Activated naive CD8-positive, alpha-beta T cell (primary cell): ENCODE results near the gene DTNBP1.

Experiments used
- H3K27ac Mint-ChIP-seq: one replicate; pipeline ENCODE4 v1.8.0; 2021; ENCODE audit warnings: mixed read lengths
- H3K27me3 Mint-ChIP-seq: one replicate; pipeline ENCODE4 v1.8.0; 2021; ENCODE audit warnings: mixed read lengths
- H3K36me3 Mint-ChIP-seq: one replicate; pipeline ENCODE4 v1.8.0; 2021; ENCODE audit warnings: mixed read lengths
- H3K4me1 Mint-ChIP-seq: one replicate; pipeline ENCODE4 v1.8.0; 2021; ENCODE audit warnings: low read depth, mixed read lengths
- H3K4me3 Mint-ChIP-seq: one replicate; pipeline ENCODE4 v1.8.0; 2021; ENCODE audit warnings: mild to moderate bottlenecking, mixed read lengths
- H3K9me3 Mint-ChIP-seq: one replicate; pipeline ENCODE4 v1.8.0; 2021; ENCODE audit warnings: low read depth, mixed read lengths

The DTNBP1 gene

GRCh38 chr6:15501826-15502445 is 160.9 kb downstream of the DTNBP1 start:
- Mint-ChIP-seq H3K9me3 (no peaks in the 10 kb centered on the region), H3K27me3 (no peaks in the 10 kb centered on the region), H3K4me3 (no peak overlapping the region), H3K36me3 (peaks cover 6% of the 10 kb centered on the region), H3K4me1 (no peaks in the 10 kb centered on the region), H3K27ac (no peak overlapping the region)

- peak overlapping the region; percentile 28 for H3K27ac Mint-ChIP-seq
- H3K4me1 Mint-ChIP-seq: no peaks in the 10 kb centered on the region
- peaks cover 6% of the 10 kb centered on the region for H3K36me3 Mint-ChIP-seq
- no peaks in the 10 kb centered on the region for H3K9me3 Mint-ChIP-seq
- H3K27me3 Mint-ChIP-seq: no peaks in the 10 kb centered on the region
- H3K4me3 Mint-ChIP-seq: no peak overlapping the region
These were observed 161.7 kb downstream of the DTNBP1 start for GRCh38 chr6:15500901-15501825.

GRCh38 chr6:15500078-15500740 is 162.6 kb downstream of the DTNBP1 start:
- Mint-ChIP-seq H3K36me3 (peaks cover 10% of the 10 kb centered on the region), H3K27ac (no peak overlapping the region), H3K9me3 (no peaks in the 10 kb centered on the region)

GRCh38 chr6:15499591-15499990 is 163.2 kb downstream of the DTNBP1 start:
- Mint-ChIP-seq H3K27ac (no peak overlapping the region), H3K36me3 (peaks cover 8% of the 10 kb centered on the region)

More at GRCh38 chr6:15500078-15500740, 162.6 kb downstream of the DTNBP1 start:
- H3K4me1 Mint-ChIP-seq: no peaks in the 10 kb centered on the region
- H3K27me3 Mint-ChIP-seq: no peaks in the 10 kb centered on the region
- no peak overlapping the region for H3K4me3 Mint-ChIP-seq

GRCh38 chr6:15499125-15499524 is 163.7 kb downstream of the DTNBP1 start:
- Mint-ChIP-seq H3K36me3 (peaks cover 6% of the 10 kb centered on the region), H3K27me3 (no peaks in the 10 kb centered on the region), H3K27ac (no peak overlapping the region), H3K4me1 (no peaks in the 10 kb centered on the region), H3K4me3 (no peak overlapping the region), H3K9me3 (no peaks in the 10 kb centered on the region)

More at GRCh38 chr6:15499591-15499990, 163.2 kb downstream of the DTNBP1 start:
- H3K27me3 Mint-ChIP-seq: no peaks in the 10 kb centered on the region
- H3K4me3 Mint-ChIP-seq: no peak overlapping the region
- no peaks in the 10 kb centered on the region for H3K4me1 Mint-ChIP-seq
- H3K9me3 Mint-ChIP-seq: no peaks in the 10 kb centered on the region

- H3K27ac Mint-ChIP-seq: no peak overlapping the region
- H3K4me3 Mint-ChIP-seq: no peak overlapping the region
- no peaks in the 10 kb centered on the region for H3K9me3 Mint-ChIP-seq
- H3K27me3 Mint-ChIP-seq: no peaks in the 10 kb centered on the region
- H3K36me3 Mint-ChIP-seq: peaks cover 6% of the 10 kb centered on the region
- H3K4me1 Mint-ChIP-seq: no peaks in the 10 kb centered on the region
These were observed 164.2 kb downstream of the DTNBP1 start for GRCh38 chr6:15498640-15499039.

GRCh38 chr6:15496345-15497131 is 166.3 kb downstream of the DTNBP1 start:
- H3K4me1 Mint-ChIP-seq: peaks cover 13% of the 10 kb centered on the region
- H3K36me3 Mint-ChIP-seq: peaks cover 6% of the 10 kb centered on the region
- no peaks in the 10 kb centered on the region for H3K9me3 Mint-ChIP-seq
- H3K4me3 Mint-ChIP-seq: no peak overlapping the region
- no peaks in the 10 kb centered on the region for H3K27me3 Mint-ChIP-seq
- no peak overlapping the region for H3K27ac Mint-ChIP-seq

GRCh38 chr6:15495375-15495901 is 167.4 kb downstream of the DTNBP1 start:
- Mint-ChIP-seq H3K4me1 (peaks cover 23% of the 10 kb centered on the region), H3K36me3 (peaks cover 6% of the 10 kb centered on the region), H3K27ac (no peak overlapping the region), H3K4me3 (no peak overlapping the region), H3K27me3 (no peaks in the 10 kb centered on the region), H3K9me3 (no peaks in the 10 kb centered on the region)

GRCh38 chr6:15493437-15494168 is 169.2 kb downstream of the DTNBP1 start:
- Mint-ChIP-seq H3K27me3 (no peaks in the 10 kb centered on the region), H3K9me3 (no peaks in the 10 kb centered on the region), H3K36me3 (peaks cover 6% of the 10 kb centered on the region), H3K4me1 (peaks cover 36% of the 10 kb centered on the region), H3K4me3 (no peak overlapping the region), H3K27ac (no peak overlapping the region)

GRCh38 chr6:15491986-15492269 is 170.9 kb downstream of the DTNBP1 start:
- H3K36me3 Mint-ChIP-seq: peaks cover 10% of the 10 kb centered on the region
- H3K4me1 Mint-ChIP-seq: peaks cover 36% of the 10 kb centered on the region
- no peaks in the 10 kb centered on the region for H3K27me3 Mint-ChIP-seq
- no peak overlapping the region for H3K27ac Mint-ChIP-seq
- H3K4me3 Mint-ChIP-seq: no peak overlapping the region
- no peaks in the 10 kb centered on the region for H3K9me3 Mint-ChIP-seq

- Mint-ChIP-seq H3K27ac (peak overlapping the region; percentile 54), H3K27me3 (no peaks in the 10 kb centered on the region), H3K9me3 (no peaks in the 10 kb centered on the region), H3K4me1 (peaks cover 36% of the 10 kb centered on the region), H3K36me3 (peaks cover 12% of the 10 kb centered on the region), H3K4me3 (no peak overlapping the region)
These were observed 171.4 kb downstream of the DTNBP1 start for GRCh38 chr6:15491255-15491985.

GRCh38 chr6:15490242-15491100 is 172.4 kb downstream of the DTNBP1 start:
- H3K27ac Mint-ChIP-seq: peak overlapping the region; percentile 69
- peaks cover 8% of the 10 kb centered on the region for H3K36me3 Mint-ChIP-seq

More at GRCh38 chr6:15490242-15491100, 172.4 kb downstream of the DTNBP1 start:
- H3K27me3 Mint-ChIP-seq: no peaks in the 10 kb centered on the region
- peaks cover 38% of the 10 kb centered on the region for H3K4me1 Mint-ChIP-seq
- no peak overlapping the region for H3K4me3 Mint-ChIP-seq
- no peaks in the 10 kb centered on the region for H3K9me3 Mint-ChIP-seq
